ENCODE data around the gene TRPV6. TPM values are rescaled to one million over a fixed set of nuclear protein-coding genes. Genes with fewer than 3 reads are reported as not detected.

The TRPV6 gene
- total and polyA plus RNA-seq, 2 experiments from 2014 or later, result 0.08 to 0.80 TPM

DNA sequence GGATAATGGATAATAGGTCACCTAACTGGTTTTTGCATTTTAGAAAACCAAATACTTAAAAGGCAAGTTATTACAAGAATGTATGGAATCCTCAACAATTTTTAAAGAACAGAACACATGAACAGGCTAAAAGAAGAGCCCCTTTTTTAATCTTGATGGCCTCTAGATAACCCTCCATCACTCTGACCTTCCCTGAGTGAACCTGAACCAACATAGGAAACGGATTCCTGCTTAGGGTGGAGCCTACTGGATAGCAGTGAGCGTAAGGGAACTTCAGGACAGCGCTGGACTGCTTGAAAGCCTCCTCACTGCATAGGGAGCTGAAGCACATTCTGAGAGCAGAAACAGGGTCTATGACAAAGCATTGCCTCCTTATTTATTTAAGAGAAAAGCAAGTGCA, 27.5 kb upstream of the TRPV6 start:
- no peak overlapping the region for H3K4me3 Mint-ChIP-seq
- Histone ChIP-seq H3K9me2 (ENCODE audit: insufficient read depth) (peaks cover 9% of the 10 kb centered on the region), H3K4me1 (ENCODE audit: insufficient read depth) (no peaks in the 10 kb centered on the region), H3K4me2 (no peak overlapping the region), H2AFZ (no peak overlapping the region), H3K27ac (ENCODE audit: low read depth) (no peak overlapping the region), H3K27me3 (ENCODE audit: insufficient read depth) (no peaks in the 10 kb centered on the region), H4K20me1 (replicated peaks; ENCODE audit: insufficient read depth) (no peaks in the 10 kb centered on the region), H3K36me3 (ENCODE audit: insufficient read depth) (no peaks in the 10 kb centered on the region), H3K79me2 (replicated peaks; ENCODE audit: insufficient read depth) (no peaks in the 10 kb centered on the region), H3K4me3 (no peak overlapping the region), H3F3A (replicated peaks; ENCODE audit: low read depth) (no peaks in the 10 kb centered on the region)
- no peak for ATAC-seq
- TF ChIP-seq NANOG (IDR thresholded peaks at IDR 0.05; ENCODE audit: borderline replicate concordance), result no peak
- no peak for TF ChIP-seq CREB1 (CRISPR knock-in tag; IDR thresholded peaks at IDR 0.05; ENCODE audit: low read depth)
- TF ChIP-seq, protein P1, sequence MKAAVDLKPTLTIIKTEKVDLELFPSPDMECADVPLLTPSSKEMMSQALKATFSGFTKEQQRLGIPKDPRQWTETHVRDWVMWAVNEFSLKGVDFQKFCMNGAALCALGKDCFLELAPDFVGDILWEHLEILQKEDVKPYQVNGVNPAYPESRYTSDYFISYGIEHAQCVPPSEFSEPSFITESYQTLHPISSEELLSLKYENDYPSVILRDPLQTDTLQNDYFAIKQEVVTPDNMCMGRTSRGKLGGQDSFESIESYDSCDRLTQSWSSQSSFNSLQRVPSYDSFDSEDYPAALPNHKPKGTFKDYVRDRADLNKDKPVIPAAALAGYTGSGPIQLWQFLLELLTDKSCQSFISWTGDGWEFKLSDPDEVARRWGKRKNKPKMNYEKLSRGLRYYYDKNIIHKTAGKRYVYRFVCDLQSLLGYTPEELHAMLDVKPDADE (IDR thresholded peaks at IDR 0.05), result no peak
- no peak for TF ChIP-seq JUNB (IDR thresholded peaks at IDR 0.05; ENCODE audit: unreplicated experiment)
- no peak for TF ChIP-seq ZNF331 (CRISPR knock-in tag; IDR thresholded peaks at IDR 0.05; ENCODE audit: low read depth)
- TF ChIP-seq, protein P2, sequence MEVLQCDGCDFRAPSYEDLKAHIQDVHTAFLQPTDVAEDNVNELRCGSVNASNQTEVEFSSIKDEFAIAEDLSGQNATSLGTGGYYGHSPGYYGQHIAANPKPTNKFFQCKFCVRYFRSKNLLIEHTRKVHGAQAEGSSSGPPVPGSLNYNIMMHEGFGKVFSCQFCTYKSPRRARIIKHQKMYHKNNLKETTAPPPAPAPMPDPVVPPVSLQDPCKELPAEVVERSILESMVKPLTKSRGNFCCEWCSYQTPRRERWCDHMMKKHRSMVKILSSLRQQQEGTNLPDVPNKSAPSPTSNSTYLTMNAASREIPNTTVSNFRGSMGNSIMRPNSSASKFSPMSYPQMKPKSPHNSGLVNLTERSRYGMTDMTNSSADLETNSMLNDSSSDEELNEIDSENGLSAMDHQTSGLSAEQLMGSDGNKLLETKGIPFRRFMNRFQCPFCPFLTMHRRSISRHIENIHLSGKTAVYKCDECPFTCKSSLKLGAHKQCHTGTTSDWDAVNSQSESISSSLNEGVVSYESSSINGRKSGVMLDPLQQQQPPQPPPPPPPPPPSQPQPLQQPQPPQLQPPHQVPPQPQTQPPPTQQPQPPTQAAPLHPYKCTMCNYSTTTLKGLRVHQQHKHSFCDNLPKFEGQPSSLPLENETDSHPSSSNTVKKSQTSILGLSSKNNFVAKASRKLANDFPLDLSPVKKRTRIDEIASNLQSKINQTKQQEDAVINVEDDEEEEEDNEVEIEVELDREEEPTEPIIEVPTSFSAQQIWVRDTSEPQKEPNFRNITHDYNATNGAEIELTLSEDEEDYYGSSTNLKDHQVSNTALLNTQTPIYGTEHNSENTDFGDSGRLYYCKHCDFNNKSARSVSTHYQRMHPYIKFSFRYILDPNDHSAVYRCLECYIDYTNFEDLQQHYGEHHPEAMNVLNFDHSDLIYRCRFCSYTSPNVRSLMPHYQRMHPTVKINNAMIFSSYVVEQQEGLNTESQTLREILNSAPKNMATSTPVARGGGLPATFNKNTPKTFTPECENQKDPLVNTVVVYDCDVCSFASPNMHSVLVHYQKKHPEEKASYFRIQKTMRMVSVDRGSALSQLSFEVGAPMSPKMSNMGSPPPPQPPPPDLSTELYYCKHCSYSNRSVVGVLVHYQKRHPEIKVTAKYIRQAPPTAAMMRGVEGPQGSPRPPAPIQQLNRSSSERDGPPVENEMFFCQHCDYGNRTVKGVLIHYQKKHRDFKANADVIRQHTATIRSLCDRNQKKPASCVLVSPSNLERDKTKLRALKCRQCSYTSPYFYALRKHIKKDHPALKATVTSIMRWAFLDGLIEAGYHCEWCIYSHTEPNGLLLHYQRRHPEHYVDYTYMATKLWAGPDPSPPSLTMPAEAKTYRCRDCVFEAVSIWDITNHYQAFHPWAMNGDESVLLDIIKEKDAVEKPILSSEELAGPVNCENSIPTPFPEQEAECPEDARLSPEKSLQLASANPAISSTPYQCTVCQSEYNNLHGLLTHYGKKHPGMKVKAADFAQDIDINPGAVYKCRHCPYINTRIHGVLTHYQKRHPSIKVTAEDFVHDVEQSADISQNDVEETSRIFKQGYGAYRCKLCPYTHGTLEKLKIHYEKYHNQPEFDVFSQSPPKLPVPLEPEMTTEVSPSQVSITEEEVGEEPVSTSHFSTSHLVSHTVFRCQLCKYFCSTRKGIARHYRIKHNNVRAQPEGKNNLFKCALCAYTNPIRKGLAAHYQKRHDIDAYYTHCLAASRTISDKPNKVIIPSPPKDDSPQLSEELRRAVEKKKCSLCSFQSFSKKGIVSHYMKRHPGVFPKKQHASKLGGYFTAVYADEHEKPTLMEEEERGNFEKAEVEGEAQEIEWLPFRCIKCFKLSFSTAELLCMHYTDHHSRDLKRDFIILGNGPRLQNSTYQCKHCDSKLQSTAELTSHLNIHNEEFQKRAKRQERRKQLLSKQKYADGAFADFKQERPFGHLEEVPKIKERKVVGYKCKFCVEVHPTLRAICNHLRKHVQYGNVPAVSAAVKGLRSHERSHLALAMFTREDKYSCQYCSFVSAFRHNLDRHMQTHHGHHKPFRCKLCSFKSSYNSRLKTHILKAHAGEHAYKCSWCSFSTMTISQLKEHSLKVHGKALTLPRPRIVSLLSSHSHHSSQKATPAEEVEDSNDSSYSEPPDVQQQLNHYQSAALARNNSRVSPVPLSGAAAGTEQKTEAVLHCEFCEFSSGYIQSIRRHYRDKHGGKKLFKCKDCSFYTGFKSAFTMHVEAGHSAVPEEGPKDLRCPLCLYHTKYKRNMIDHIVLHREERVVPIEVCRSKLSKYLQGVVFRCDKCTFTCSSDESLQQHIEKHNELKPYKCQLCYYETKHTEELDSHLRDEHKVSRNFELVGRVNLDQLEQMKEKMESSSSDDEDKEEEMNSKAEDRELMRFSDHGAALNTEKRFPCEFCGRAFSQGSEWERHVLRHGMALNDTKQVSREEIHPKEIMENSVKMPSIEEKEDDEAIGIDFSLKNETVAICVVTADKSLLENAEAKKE (CRISPR knock-in tag; IDR thresholded peaks at IDR 0.05), result no peak
- no peak for TF ChIP-seq STAT1 (IDR thresholded peaks at IDR 0.05; ENCODE audit: unreplicated experiment)
- no peak for TF ChIP-seq ZNF114 (CRISPR knock-in tag; IDR thresholded peaks at IDR 0.05)
- no peak for TF ChIP-seq EZH2 (IDR thresholded peaks at IDR 0.05; ENCODE audit: low read depth, unreplicated experiment)
- TF ChIP-seq EZH2phosphoT487 (IDR thresholded peaks at IDR 0.05; ENCODE audit: unreplicated experiment), result no peak
- TF ChIP-seq, protein P3, sequence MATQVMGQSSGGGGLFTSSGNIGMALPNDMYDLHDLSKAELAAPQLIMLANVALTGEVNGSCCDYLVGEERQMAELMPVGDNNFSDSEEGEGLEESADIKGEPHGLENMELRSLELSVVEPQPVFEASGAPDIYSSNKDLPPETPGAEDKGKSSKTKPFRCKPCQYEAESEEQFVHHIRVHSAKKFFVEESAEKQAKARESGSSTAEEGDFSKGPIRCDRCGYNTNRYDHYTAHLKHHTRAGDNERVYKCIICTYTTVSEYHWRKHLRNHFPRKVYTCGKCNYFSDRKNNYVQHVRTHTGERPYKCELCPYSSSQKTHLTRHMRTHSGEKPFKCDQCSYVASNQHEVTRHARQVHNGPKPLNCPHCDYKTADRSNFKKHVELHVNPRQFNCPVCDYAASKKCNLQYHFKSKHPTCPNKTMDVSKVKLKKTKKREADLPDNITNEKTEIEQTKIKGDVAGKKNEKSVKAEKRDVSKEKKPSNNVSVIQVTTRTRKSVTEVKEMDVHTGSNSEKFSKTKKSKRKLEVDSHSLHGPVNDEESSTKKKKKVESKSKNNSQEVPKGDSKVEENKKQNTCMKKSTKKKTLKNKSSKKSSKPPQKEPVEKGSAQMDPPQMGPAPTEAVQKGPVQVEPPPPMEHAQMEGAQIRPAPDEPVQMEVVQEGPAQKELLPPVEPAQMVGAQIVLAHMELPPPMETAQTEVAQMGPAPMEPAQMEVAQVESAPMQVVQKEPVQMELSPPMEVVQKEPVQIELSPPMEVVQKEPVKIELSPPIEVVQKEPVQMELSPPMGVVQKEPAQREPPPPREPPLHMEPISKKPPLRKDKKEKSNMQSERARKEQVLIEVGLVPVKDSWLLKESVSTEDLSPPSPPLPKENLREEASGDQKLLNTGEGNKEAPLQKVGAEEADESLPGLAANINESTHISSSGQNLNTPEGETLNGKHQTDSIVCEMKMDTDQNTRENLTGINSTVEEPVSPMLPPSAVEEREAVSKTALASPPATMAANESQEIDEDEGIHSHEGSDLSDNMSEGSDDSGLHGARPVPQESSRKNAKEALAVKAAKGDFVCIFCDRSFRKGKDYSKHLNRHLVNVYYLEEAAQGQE (IDR thresholded peaks at IDR 0.05; ENCODE audit: unreplicated experiment), result no peak
- TF ChIP-seq, protein P4, sequence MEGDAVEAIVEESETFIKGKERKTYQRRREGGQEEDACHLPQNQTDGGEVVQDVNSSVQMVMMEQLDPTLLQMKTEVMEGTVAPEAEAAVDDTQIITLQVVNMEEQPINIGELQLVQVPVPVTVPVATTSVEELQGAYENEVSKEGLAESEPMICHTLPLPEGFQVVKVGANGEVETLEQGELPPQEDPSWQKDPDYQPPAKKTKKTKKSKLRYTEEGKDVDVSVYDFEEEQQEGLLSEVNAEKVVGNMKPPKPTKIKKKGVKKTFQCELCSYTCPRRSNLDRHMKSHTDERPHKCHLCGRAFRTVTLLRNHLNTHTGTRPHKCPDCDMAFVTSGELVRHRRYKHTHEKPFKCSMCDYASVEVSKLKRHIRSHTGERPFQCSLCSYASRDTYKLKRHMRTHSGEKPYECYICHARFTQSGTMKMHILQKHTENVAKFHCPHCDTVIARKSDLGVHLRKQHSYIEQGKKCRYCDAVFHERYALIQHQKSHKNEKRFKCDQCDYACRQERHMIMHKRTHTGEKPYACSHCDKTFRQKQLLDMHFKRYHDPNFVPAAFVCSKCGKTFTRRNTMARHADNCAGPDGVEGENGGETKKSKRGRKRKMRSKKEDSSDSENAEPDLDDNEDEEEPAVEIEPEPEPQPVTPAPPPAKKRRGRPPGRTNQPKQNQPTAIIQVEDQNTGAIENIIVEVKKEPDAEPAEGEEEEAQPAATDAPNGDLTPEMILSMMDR (conservative IDR thresholded peaks at IDR 0.05; ENCODE audit: low read depth in 2 of 2), result no peak
- TF ChIP-seq POLR2AphosphoS5 (IDR thresholded peaks at IDR 0.05; ENCODE audit: low read depth), result no peak
- DNase-seq (ENCODE audit: low spot score), result no peak
- no peaks in the 10 kb centered on the region; the same call in 2 of the 3 replicates for H3K9me3 Mint-ChIP-seq
- peaks cover 2% of the 10 kb centered on the region; the same call in 1 of the 3 replicates for H3K4me1 Mint-ChIP-seq
- H3K27me3 Mint-ChIP-seq (ENCODE audit: insufficient read depth, low read depth, poor library complexity), result peaks cover 4% of the 10 kb centered on the region
- no peak overlapping the region for H3K27ac Mint-ChIP-seq
- H3K36me3 Mint-ChIP-seq (ENCODE audit: low read depth), result no peaks in the 10 kb centered on the region

Measured in GM23338 (cell line).